Brain pericyte (primary cell): ENCODE measurements around the gene AATF.

Experiments
- DNase-seq: peaks from one replicate; pipeline ENCODE4 v3.0.0-alpha.2; 2012; ENCODE audit warnings: low read depth, low spot score

The AATF gene

GRCh38 chr17:36941265-36942010 is 7.3 kb upstream of the AATF start:
- no peak for DNase-seq

- no peak for DNase-seq
These were observed 6.6 kb upstream of the AATF start for GRCh38 chr17:36942019-36942599.

- no peak for DNase-seq
These were observed 6.1 kb upstream of the AATF start for GRCh38 chr17:36942631-36943125.

- DNase-seq, result no peak
These were observed 5.2 kb upstream of the AATF start for GRCh38 chr17:36943250-36944191.

GRCh38 chr17:36944553-36944952 is 4.2 kb upstream of the AATF start:
- no peak for DNase-seq

GRCh38 chr17:36945140-36945539 is 3.6 kb upstream of the AATF start:
- DNase-seq, result no peak

GRCh38 chr17:36945959-36946725 is 2.6 kb upstream of the AATF start:
- no peak for DNase-seq

- DNase-seq, result no peak
These were observed 2.0 kb upstream of the AATF start for GRCh38 chr17:36946726-36947091.

- DNase-seq, result no peak
These were observed 635 bp upstream of the AATF start for GRCh38 chr17:36947922-36948716.

GRCh38 chr17:36949461-36949927 is 740 bp downstream of the AATF start:
- no peak for DNase-seq

- no peak for DNase-seq
These were observed 1.3 kb downstream of the AATF start for GRCh38 chr17:36950027-36950426.

- no peak for DNase-seq
These were observed 2.5 kb downstream of the AATF start for GRCh38 chr17:36951084-36951789.

GRCh38 chr17:36971508-36971907 is 22.8 kb downstream of the AATF start:
- no peak for DNase-seq

- no peak for DNase-seq
These were observed 23.5 kb downstream of the AATF start for GRCh38 chr17:36972186-36972700.

- DNase-seq, result no peak
These were observed 24.2 kb downstream of the AATF start for GRCh38 chr17:36972905-36973304.

- DNase-seq, result no peak
These were observed 27.3 kb downstream of the AATF start for GRCh38 chr17:36975922-36976515.

- DNase-seq, result no peak
These were observed 28.3 kb downstream of the AATF start for GRCh38 chr17:36977066-36977465.

GRCh38 chr17:36977568-36977967 is 28.8 kb downstream of the AATF start:
- DNase-seq, result no peak
